Endothelial cell of umbilical vein (primary cell): ENCODE results near the gene CACNA1B. TPM values are rescaled to one million over a fixed set of nuclear protein-coding genes. Genes with fewer than 3 reads are reported as not detected.

Source experiments
- BruUV-seq: library from RNA; stranded (reverse); fragments of 400-500 nt; replicated peaks from 2 replicates; lab custom pipeline; 2021; lab: Mats Ljungman, UMichigan
- CTCF ChIA-PET: fragments of 300-600, 350-600 bp; sonication (Branson Sonifier 250); formaldehyde crosslinking; loops from one replicate; lab custom pipeline; 2021; ENCODE audit warnings: antibody characterized with exemption, inconsistent platforms; lab: Charles Lee
- POLR2A ChIA-PET: fragments of 300-600, 350-600 bp; sonication (Branson Sonifier 250); formaldehyde crosslinking; loops from one replicate; lab custom pipeline; 2021; ENCODE audit warnings: antibody characterized with exemption, inconsistent platforms; lab: Charles Lee
- DNase-seq: peaks from one replicate; pipeline ENCODE4 v3.0.0-alpha.2; 2011; ENCODE audit warnings: low read depth, low spot score
- FAIRE-seq: peaks from 2 replicates; lab custom pipeline; 2011; peaks lifted over from hg19 to GRCh38; lab: Jason Lieb, UNC
- H2AFZ ChIP-seq: 2 replicates; pipeline ENCODE4 v1.6.0; 2012; ENCODE audit warnings: low read depth, low read length, control low read depth, inconsistent platforms
- H3K27ac ChIP-seq: 2 replicates; pipeline ENCODE4 v1.5.1; 2011; ENCODE audit warnings: low read depth, mild to moderate bottlenecking, control low read depth, low read length, moderate library complexity; ENCODE audit not compliant: insufficient read depth
- H3K27me3 ChIP-seq, 2 experiments: 2 replicates each; pipeline versions ENCODE4 v1.6.0 to v1.6.1; 2011; ENCODE audit warnings: low read length in 2 of 2, mixed read lengths in 1 of 2; ENCODE audit not compliant: control insufficient read depth in 2 of 2, insufficient read depth in 2 of 2
- H3K36me3 ChIP-seq, 2 experiments: 2 replicates in 1 of 2; 3 replicates in 1 of 2; pipeline ENCODE4 v1.5.1; 2011; ENCODE audit warnings: low read length in 2 of 2, mild to moderate bottlenecking in 1 of 2, moderate library complexity in 1 of 2; ENCODE audit not compliant: control insufficient read depth in 2 of 2, insufficient read depth in 2 of 2; ENCODE audit errors: extremely low read depth in 1 of 2
- H3K4me1 ChIP-seq: 3 replicates; pipeline ENCODE4 v1.5.1; 2011; ENCODE audit warnings: mild to moderate bottlenecking, low read length; ENCODE audit not compliant: control insufficient read depth, insufficient read depth; ENCODE audit errors: extremely low read depth
- H3K4me2 ChIP-seq: 2 replicates; pipeline ENCODE4 v1.6.1; 2011; ENCODE audit warnings: low read length, control low read depth, mixed read lengths; ENCODE audit not compliant: insufficient read depth
- H3K4me3 ChIP-seq, 3 experiments: fragments of 200-600 bp in 1 of 3; sonication (generic), shearing (Covaris generic) in 1 of 3; replicated peaks in 1 of 3; 2 replicates each; pipeline ENCODE4 v1.5.1; 2011 to 2016; ENCODE audit warnings: control low read depth in 3 of 3, low read length in 3 of 3, mild to moderate bottlenecking in 2 of 3, inconsistent platforms in 1 of 3, low read depth in 1 of 3, moderate library complexity in 1 of 3; ENCODE audit not compliant: insufficient read depth in 1 of 3
- H3K79me2 ChIP-seq: 2 replicates; pipeline ENCODE4 v1.6.0; 2012; ENCODE audit warnings: low read length, inconsistent platforms; ENCODE audit not compliant: control insufficient read depth, insufficient read depth
- H3K9ac ChIP-seq: replicated peaks from 2 replicates; pipeline ENCODE3; 2011; ENCODE audit warnings: low read length, control low read depth; ENCODE audit not compliant: insufficient read depth; ENCODE audit errors: extremely low read depth
- H3K9me1 ChIP-seq: replicated peaks from 3 replicates; pipeline ENCODE4 v1.6.0; 2011; ENCODE audit warnings: mild to moderate bottlenecking, low read length; ENCODE audit not compliant: control insufficient read depth, insufficient read depth; ENCODE audit errors: extremely low read depth
- H3K9me3 ChIP-seq: replicated peaks from 2 replicates; pipeline ENCODE4 v1.5.1; 2012; ENCODE audit warnings: low read length, inconsistent platforms; ENCODE audit not compliant: control insufficient read depth, insufficient read depth
- H4K20me1 ChIP-seq: replicated peaks from 2 replicates; pipeline ENCODE3; 2011; ENCODE audit warnings: mild to moderate bottlenecking, low read length; ENCODE audit not compliant: control insufficient read depth, insufficient read depth; ENCODE audit errors: extremely low read depth
- CTCF ChIP-seq, 2 donors: IDR thresholded peaks; 1 replicate in 1 of 2; 2 replicates in 1 of 2; pipeline ENCODE4 v1.5.1; 2011; ENCODE audit warnings: low read length in 2 of 2, mild to moderate bottlenecking in 2 of 2, moderate library complexity in 2 of 2, control low read depth in 1 of 2, inconsistent platforms in 1 of 2, low read depth in 1 of 2; ENCODE audit not compliant: insufficient read depth in 1 of 2; ENCODE audit errors: extremely low read depth in 1 of 2
- EZH2 ChIP-seq: IDR thresholded peaks from 2 replicates; pipeline ENCODE4 v1.6.1; 2012; ENCODE audit warnings: borderline replicate concordance, low read depth, mild to moderate bottlenecking, moderate library complexity, low read length, inconsistent platforms; ENCODE audit not compliant: severe bottlenecking
- FOS ChIP-seq: IDR thresholded peaks from 2 replicates; pipeline ENCODE4 v1.6.1; 2011; ENCODE audit warnings: mild to moderate bottlenecking, low read length, moderate library complexity, borderline replicate concordance; ENCODE audit not compliant: insufficient read depth
- GATA2 ChIP-seq: IDR thresholded peaks from 2 replicates; pipeline ENCODE4 v1.7.0; 2011; ENCODE audit warnings: low read depth, mild to moderate bottlenecking, moderate library complexity, mixed read lengths, low read length; ENCODE audit not compliant: insufficient read length, insufficient read depth
- JUN ChIP-seq: IDR thresholded peaks from 2 replicates; pipeline ENCODE4 v1.6.1; 2011; ENCODE audit warnings: borderline replicate concordance, low read depth; ENCODE audit not compliant: insufficient read length, insufficient read depth
- MAX ChIP-seq: IDR thresholded peaks from 2 replicates; pipeline ENCODE4 v1.6.1; 2011; ENCODE audit not compliant: insufficient read depth, insufficient read length
- MYC ChIP-seq: IDR thresholded peaks from one replicate; pipeline ENCODE4 v1.6.1; 2011; ENCODE audit warnings: mild to moderate bottlenecking, low read depth, low read length
- POLR2A ChIP-seq: IDR thresholded peaks from 2 replicates; pipeline ENCODE4 v1.6.1; 2012; ENCODE audit warnings: low read depth, mild to moderate bottlenecking, control low read depth, low read length
- POLR2AphosphoS5 ChIP-seq: IDR thresholded peaks from 2 replicates; pipeline ENCODE4 v1.6.1; 2012; ENCODE audit warnings: low read depth, mild to moderate bottlenecking, control low read depth, low read length, moderate library complexity; ENCODE audit not compliant: insufficient read depth
- dilution Hi-C: fragments of 300-500 bp; cut with MboI; formaldehyde crosslinking; loops from one replicate; pipeline ENCODE4 v1.15.0; 2019; ENCODE audit warnings: low sequenced_read_pairs; ENCODE audit not compliant: extremely low pct_ligation_motif_present
- intact Hi-C: fragments of 100-400 bp; cut with micrococcal nuclease; formaldehyde crosslinking; loops from one replicate; pipeline ENCODE4 v1.10.0; 2022
- polyA plus RNA-seq, 4 experiments: library from polyadenylated mRNA; depleted of rRNA in 3 of 4; stranded (reverse) in 3 of 4; unstranded in 1 of 4; fragments of >200 nt; gene quantifications; 2 replicates each; pipeline versions ENCODE4 v1.2.1 to v1.2.3, GENCODE V29; 2011 to 2012; ENCODE audit warnings: missing spikeins in 1 of 4
- total RNA-seq: library from RNA; stranded (reverse); gene quantifications from 2 replicates; pipeline ENCODE4 v1.2.3, GENCODE V29; 2021

Gene CACNA1B
- total and polyA plus RNA-seq, 2 donors (not counting 3 experiments of a cell fraction or from before 2014, with no cell fraction given) = 0.11 to 0.41 TPM

DNA sequence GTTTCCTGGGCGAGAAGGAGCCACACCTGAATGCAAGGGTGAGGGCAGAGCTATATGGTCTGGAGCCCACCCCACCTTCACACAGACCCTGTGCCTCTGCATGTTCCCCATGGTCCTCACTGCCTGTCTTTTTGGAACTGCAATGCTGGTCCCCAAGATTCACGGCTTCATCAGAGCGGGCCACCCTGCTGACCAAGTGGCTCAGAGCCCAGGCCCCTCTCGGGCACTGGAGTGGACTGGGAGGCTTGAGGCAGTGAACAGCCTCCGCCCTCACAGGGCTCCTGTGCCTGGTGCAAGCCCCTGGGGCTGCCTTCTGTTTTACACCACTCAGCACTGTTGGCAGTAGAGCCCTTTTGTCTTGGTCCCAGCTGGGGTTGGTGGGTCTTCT, 143.2 kb downstream of the CACNA1B start:
- no peaks in the 10 kb centered on the region for H3K9me1 ChIP-seq
- no peak overlapping the region for H3K27ac ChIP-seq
- no peak overlapping the region for H2AFZ ChIP-seq
- intact Hi-C loops (no loop called here), dilution Hi-C loops (no loop called here)
- H3K9ac ChIP-seq = no peak overlapping the region
- no peaks in the 10 kb centered on the region for H3K36me3 ChIP-seq
- H3K9me3 ChIP-seq = no peaks in the 10 kb centered on the region
- ChIA-PET CTCF (no interaction called here), POLR2A (no interaction called here)
- no peak overlapping the region for H3K4me2 ChIP-seq
- TF ChIP-seq MYC = no peak
- no peak for TF ChIP-seq FOS
- TF ChIP-seq CTCF (IDR thresholded peaks at IDR 0.05; ENCODE audit: extremely low read depth in 1 of 2, insufficient read depth in 1 of 2, low read depth in 1 of 2, low read length in 2 of 2) = no peak
- no peak for TF ChIP-seq POLR2A
- no peak for TF ChIP-seq POLR2AphosphoS5
- TF ChIP-seq EZH2 = no peak
- no peak for TF ChIP-seq MAX
- no peak for TF ChIP-seq JUN
- TF ChIP-seq GATA2 = no peak
- no peaks in the 10 kb centered on the region for H4K20me1 ChIP-seq
- no peaks in the 10 kb centered on the region for H3K79me2 ChIP-seq
- H3K4me3 ChIP-seq = no peak overlapping the region
- no peak for DNase-seq
- peaks cover 10 to 12% of the 10 kb centered on the region in 2 experiments for H3K27me3 ChIP-seq
- FAIRE-seq = no peak
- no TSS peak for BruUV-seq
- H3K4me1 ChIP-seq = no peaks in the 10 kb centered on the region
